HepG2 (cell line): ENCODE measurements around the gene GAS2L1. TPM values are rescaled to one million over a fixed set of nuclear protein-coding genes. Genes with fewer than 3 reads are reported as not detected.

Source experiments
- ATAC-seq: fragments of 200-7000 bp; cut with Tn5 transposase; 3 replicates; pipeline ENCODE4 v1.9.1; 2020; ENCODE audit warnings: mild to moderate bottlenecking, moderate library complexity
- BruUV-seq: library from RNA; stranded (reverse); fragments of 400-500 nt; replicated peaks from 2 replicates; lab custom pipeline; 2021; lab: Mats Ljungman, UMichigan
- CTCF ChIA-PET: fragments of 300-600 bp; formaldehyde crosslinking; extraction: SDS; loops from one replicate; lab custom pipeline; 2021; ENCODE audit warnings: low total read pairs, inconsistent platforms, low intra/inter-chr PET ratio; lab: Yijun Ruan, JAX
- POLR2A ChIA-PET: fragments of 350-600 bp; sonication (Branson Sonifier 250); formaldehyde crosslinking; loops from one replicate; lab custom pipeline; 2020; ENCODE audit warnings: antibody characterized with exemption, inconsistent platforms; lab: Yijun Ruan, JAX
- DNase-seq: peaks from one replicate; pipeline ENCODE4 v3.0.0-alpha.2; 2015; ENCODE audit warnings: low spot score
- FAIRE-seq: peaks from 3 replicates; lab custom pipeline; 2011; peaks lifted over from hg19 to GRCh38; lab: Jason Lieb, UNC
- H2AFZ ChIP-seq: one replicate; pipeline ENCODE4 v1.6.1; 2011; ENCODE audit warnings: low read length, inconsistent platforms
- H3K27ac ChIP-seq: fragments of 300-600 bp; 3 replicates; pipeline ENCODE4 v1.8.0; 2011; ENCODE audit warnings: mixed run types, mild to moderate bottlenecking, mixed read lengths, low read length, inconsistent platforms; ENCODE audit not compliant: insufficient read depth; ENCODE audit errors: extremely low read length
- H3K27me3 ChIP-seq, 2 experiments: fragments of 200-600 bp in 1 of 2; 2 replicates in 1 of 2; 3 replicates in 1 of 2; pipeline versions ENCODE4 v1.6.0 to v1.8.0; 2011; ENCODE audit warnings: low read length in 2 of 2, mild to moderate bottlenecking in 2 of 2, moderate library complexity in 2 of 2, inconsistent platforms in 1 of 2; ENCODE audit not compliant: insufficient read depth in 2 of 2, control insufficient read depth in 1 of 2
- H3K36me3 ChIP-seq, 2 experiments: fragments of 200-600 bp in 1 of 2; replicated peaks in 1 of 2; 2 replicates in 1 of 2; 3 replicates in 1 of 2; pipeline versions ENCODE4 v1.5.1 to v1.8.0; 2011; ENCODE audit warnings: low read length in 2 of 2, inconsistent platforms in 1 of 2; ENCODE audit not compliant: insufficient read depth in 2 of 2, control insufficient read depth in 1 of 2
- H3K4me1 ChIP-seq: 2 replicates; pipeline ENCODE4 v1.5.1; 2012; ENCODE audit warnings: low read length, inconsistent platforms; ENCODE audit not compliant: insufficient read depth
- H3K4me2 ChIP-seq: 2 replicates; pipeline ENCODE4 v1.6.0; 2011; ENCODE audit warnings: low read depth, low read length, inconsistent platforms
- H3K4me3 ChIP-seq, 3 experiments: fragments of 200-600 bp in 1 of 3; sonication (generic), shearing (Covaris generic) in 1 of 3; replicated peaks in 1 of 3; 2 replicates each; pipeline ENCODE4 v1.5.1; 2011 to 2016; ENCODE audit warnings: low read length in 3 of 3, inconsistent platforms in 2 of 3, low read depth in 2 of 3, mild to moderate bottlenecking in 2 of 3, control low read depth in 1 of 3, mixed read lengths in 1 of 3; ENCODE audit not compliant: insufficient read depth in 1 of 3
- H3K79me2 ChIP-seq: one replicate; pipeline ENCODE4 v1.6.1; 2011; ENCODE audit warnings: low read length, inconsistent platforms; ENCODE audit not compliant: insufficient read depth
- H3K9ac ChIP-seq: 2 replicates; pipeline ENCODE4 v1.6.0; 2011; ENCODE audit warnings: mild to moderate bottlenecking, low read depth, low read length, inconsistent platforms; ENCODE audit not compliant: insufficient read depth
- H3K9me3 ChIP-seq: 2 replicates; pipeline ENCODE4 v1.5.1; 2012; ENCODE audit warnings: mild to moderate bottlenecking, low read length
- H4K20me1 ChIP-seq: 2 replicates; pipeline ENCODE4 v1.6.0; 2011; ENCODE audit warnings: inconsistent platforms, mild to moderate bottlenecking, low read length, moderate library complexity; ENCODE audit not compliant: insufficient read depth
- PITX1 ChIP-seq: sonication (generic); formaldehyde crosslinking; IDR thresholded peaks from 2 replicates; pipeline ENCODE4 v1.5.1; 2020; ENCODE audit warnings: mild to moderate bottlenecking, missing genetic modification reagents
- WGBS: methylation state at CpG from one replicate; pipeline ENCODE4 v1.1.6; 2017; ENCODE audit warnings: low lambda C conversion rate; 5-methylcytosine and 5-hydroxymethylcytosine counted together
- in situ Hi-C: cut with HindIII; loops from 2 replicates; pipeline ENCODE4 v1.10.0; 2017; ENCODE audit warnings: low pct_unique_long_range_greater_than_20kb; ENCODE audit not compliant: extremely low pct_ligation_motif_present
- intact Hi-C: fragments of 100-400 bp; cut with micrococcal nuclease; formaldehyde crosslinking; loops from one replicate; pipeline ENCODE4 v1.10.0; 2022; ENCODE audit not compliant: unreplicated experiment
- polyA plus RNA-seq, 8 experiments: library from polyadenylated mRNA; depleted of rRNA in 3 of 8; stranded (reverse) in 7 of 8; unstranded in 1 of 8; fragments of >200 nt; fragmentation: Illumina TruSeq in 4 of 8; extraction: Trizol in 4 of 8; gene quantifications; 2 replicates each; pipeline versions ENCODE4 v1.2.1 to v1.2.3, GENCODE V29; 2011 to 2016; ENCODE audit warnings: low read depth in 4 of 8, missing spikeins in 1 of 8, mixed read lengths in 1 of 8; ENCODE audit not compliant: insufficient read depth in 1 of 8
- total RNA-seq, 5 experiments: library from RNA; depleted of rRNA; stranded (reverse); fragments of >200 nt; fragmentation: Illumina TruSeq; extraction: Trizol; gene quantifications; 2 replicates each; pipeline ENCODE4 v1.2.3, GENCODE V29; 2016; ENCODE audit warnings: low read depth in 1 of 5
- TF ChIP-seq, protein P1 (sequence below): sonication (generic); formaldehyde crosslinking; IDR thresholded peaks from 2 replicates; pipeline ENCODE4 v1.9.0; 2022; ENCODE audit warnings: low read depth, missing genetic modification reagents
- TF ChIP-seq, protein P2 (sequence below): sonication (generic); formaldehyde crosslinking; IDR thresholded peaks from one replicate; pipeline ENCODE4 v1.5.1; 2020; ENCODE audit warnings: mild to moderate bottlenecking, missing genetic modification reagents; ENCODE audit errors: not compliant biosample characterization
- TF ChIP-seq, protein P3 (sequence below): sonication (generic); formaldehyde crosslinking; IDR thresholded peaks from 2 replicates; pipeline ENCODE4 v1.4.0; 2020; ENCODE audit warnings: missing genetic modification reagents
- TF ChIP-seq, protein P4 (sequence below): sonication (generic); formaldehyde crosslinking; IDR thresholded peaks from 2 replicates; pipeline ENCODE4 v1.9.0; 2021; ENCODE audit warnings: missing genetic modification reagents, borderline replicate concordance

GAS2L1 gene
- total and polyA plus RNA-seq, 2 of the 13 experiments (the other 11 are each of a cell fraction or from before 2014, with no cell fraction given), result 1.8 to 3.3 TPM

DNA sequence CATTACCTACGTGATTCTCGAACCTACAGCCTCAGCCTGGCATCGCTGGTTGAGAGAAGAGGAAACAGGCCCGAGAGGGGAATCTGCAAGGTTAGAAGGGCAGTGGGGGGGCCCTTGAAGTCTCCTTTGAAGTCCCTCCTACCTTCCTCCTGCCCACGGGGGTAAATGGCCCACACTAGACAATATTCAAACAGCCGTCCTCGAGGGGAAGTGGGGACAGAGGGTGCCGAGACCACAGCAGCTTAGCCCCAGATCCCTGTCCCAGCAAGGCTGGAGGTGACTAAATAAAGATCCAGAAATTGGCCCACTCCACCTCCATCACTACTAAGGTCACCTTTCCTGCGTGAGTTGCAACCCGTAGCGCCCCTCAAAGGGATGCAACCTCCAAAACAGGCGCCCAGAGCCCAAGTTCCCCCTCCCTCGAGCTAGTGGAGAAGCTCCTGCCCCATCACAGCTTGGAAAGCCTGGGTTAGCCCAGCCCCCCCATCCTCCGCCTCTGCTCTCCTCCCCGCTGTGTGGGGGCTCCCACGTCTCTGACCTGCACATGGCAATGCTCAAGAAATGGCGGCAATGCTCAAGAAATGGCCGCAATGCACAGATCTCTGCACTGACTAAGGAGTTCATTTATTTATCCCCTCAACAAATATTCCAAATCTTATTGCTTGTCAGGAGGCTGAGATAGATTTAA lies 9.8 kb downstream of the GAS2L1 start:
- H3K9ac ChIP-seq, result no peak overlapping the region
- ATAC-seq (no peak), FAIRE-seq (no peak), DNase-seq (no peak)
- H3K79me2 ChIP-seq, result no peaks in the 10 kb centered on the region
- no peaks in the 10 kb centered on the region for H3K9me3 ChIP-seq
- H4K20me1 ChIP-seq, result no peaks in the 10 kb centered on the region; the same call in 1 of the 2 replicates
- H3K36me3 ChIP-seq, result no peaks in the 10 kb centered on the region
- H3K4me1 ChIP-seq, result peaks cover 20% of the 10 kb centered on the region
- intact Hi-C loops (no loop called here), in situ Hi-C loops (no loop called here)
- ChIA-PET POLR2A (interaction anchor here (0.6 kb wide), 1 partner anchor 873 kb away, joined by 3 read pairs; no protein-coding TSS in a partner anchor), CTCF (no interaction called here)
- H3K4me3 ChIP-seq, result no peak overlapping the region
- no peak overlapping the region for H2AFZ ChIP-seq
- BruUV-seq, result no TSS peak
- no peak overlapping the region for H3K4me2 ChIP-seq
- H3K27ac ChIP-seq, result no peak overlapping the region
- WGBS, result 44% methylated on average over 15 of the region's 18 CpGs
- H3K27me3 ChIP-seq, result peaks cover 7 to 41% of the 10 kb centered on the region in 2 experiments
- TF ChIP-seq, protein P1, sequence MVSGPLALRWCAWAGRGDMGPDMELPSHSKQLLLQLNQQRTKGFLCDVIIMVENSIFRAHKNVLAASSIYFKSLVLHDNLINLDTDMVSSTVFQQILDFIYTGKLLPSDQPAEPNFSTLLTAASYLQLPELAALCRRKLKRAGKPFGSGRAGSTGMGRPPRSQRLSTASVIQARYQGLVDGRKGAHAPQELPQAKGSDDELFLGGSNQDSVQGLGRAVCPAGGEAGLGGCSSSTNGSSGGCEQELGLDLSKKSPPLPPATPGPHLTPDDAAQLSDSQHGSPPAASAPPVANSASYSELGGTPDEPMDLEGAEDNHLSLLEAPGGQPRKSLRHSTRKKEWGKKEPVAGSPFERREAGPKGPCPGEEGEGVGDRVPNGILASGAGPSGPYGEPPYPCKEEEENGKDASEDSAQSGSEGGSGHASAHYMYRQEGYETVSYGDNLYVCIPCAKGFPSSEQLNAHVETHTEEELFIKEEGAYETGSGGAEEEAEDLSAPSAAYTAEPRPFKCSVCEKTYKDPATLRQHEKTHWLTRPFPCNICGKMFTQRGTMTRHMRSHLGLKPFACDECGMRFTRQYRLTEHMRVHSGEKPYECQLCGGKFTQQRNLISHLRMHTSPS (CRISPR knock-in tag), result no peak
- no peak for TF ChIP-seq PITX1 (CRISPR knock-in tag)
- TF ChIP-seq, protein P2, sequence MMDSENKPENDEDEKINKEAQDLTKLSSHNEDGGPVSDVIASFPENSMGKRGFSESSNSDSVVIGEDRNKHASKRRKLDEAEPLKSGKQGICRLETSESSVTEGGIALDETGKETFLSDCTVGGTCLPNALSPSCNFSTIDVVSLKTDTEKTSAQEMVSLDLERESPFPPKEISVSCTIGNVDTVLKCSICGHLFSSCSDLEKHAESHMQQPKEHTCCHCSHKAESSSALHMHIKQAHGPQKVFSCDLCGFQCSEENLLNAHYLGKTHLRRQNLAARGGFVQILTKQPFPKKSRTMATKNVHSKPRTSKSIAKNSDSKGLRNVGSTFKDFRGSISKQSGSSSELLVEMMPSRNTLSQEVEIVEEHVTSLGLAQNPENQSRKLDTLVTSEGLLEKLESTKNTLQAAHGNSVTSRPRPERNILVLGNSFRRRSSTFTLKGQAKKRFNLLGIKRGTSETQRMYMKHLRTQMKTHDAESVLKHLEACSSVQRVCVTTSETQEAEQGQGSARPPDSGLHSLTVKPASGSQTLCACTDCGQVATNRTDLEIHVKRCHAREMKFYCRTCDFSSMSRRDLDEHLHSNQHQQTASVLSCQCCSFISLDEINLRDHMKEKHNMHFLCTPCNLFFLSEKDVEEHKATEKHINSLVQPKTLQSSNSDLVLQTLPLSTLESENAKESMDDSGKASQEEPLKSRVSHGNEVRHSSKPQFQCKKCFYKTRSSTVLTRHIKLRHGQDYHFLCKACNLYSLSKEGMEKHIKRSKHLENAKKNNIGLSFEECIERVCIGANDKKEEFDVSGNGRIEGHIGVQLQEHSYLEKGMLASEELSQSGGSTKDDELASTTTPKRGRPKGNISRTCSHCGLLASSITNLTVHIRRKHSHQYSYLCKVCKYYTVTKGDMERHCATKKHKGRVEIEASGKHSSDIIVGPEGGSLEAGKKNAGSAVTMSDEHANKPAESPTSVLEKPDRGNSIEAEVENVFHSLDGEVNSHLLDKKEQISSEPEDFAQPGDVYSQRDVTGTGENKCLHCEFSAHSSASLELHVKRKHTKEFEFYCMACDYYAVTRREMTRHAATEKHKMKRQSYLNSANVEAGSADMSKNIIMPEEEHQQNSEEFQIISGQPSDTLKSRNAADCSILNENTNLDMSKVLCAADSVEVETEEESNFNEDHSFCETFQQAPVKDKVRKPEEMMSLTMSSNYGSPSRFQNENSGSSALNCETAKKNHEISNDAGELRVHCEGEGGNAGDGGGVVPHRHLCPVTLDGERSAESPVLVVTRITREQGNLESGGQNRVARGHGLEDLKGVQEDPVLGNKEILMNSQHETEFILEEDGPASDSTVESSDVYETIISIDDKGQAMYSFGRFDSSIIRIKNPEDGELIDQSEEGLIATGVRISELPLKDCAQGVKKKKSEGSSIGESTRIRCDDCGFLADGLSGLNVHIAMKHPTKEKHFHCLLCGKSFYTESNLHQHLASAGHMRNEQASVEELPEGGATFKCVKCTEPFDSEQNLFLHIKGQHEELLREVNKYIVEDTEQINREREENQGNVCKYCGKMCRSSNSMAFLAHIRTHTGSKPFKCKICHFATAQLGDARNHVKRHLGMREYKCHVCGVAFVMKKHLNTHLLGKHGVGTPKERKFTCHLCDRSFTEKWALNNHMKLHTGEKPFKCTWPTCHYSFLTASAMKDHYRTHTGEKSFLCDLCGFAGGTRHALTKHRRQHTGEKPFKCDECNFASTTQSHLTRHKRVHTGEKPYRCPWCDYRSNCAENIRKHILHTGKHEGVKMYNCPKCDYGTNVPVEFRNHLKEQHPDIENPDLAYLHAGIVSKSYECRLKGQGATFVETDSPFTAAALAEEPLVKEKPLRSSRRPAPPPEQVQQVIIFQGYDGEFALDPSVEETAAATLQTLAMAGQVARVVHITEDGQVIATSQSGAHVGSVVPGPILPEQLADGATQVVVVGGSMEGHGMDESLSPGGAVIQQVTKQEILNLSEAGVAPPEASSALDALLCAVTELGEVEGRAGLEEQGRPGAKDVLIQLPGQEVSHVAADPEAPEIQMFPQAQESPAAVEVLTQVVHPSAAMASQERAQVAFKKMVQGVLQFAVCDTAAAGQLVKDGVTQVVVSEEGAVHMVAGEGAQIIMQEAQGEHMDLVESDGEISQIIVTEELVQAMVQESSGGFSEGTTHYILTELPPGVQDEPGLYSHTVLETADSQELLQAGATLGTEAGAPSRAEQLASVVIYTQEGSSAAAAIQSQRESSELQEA (CRISPR knock-in tag), result no peak
- TF ChIP-seq, protein P3, sequence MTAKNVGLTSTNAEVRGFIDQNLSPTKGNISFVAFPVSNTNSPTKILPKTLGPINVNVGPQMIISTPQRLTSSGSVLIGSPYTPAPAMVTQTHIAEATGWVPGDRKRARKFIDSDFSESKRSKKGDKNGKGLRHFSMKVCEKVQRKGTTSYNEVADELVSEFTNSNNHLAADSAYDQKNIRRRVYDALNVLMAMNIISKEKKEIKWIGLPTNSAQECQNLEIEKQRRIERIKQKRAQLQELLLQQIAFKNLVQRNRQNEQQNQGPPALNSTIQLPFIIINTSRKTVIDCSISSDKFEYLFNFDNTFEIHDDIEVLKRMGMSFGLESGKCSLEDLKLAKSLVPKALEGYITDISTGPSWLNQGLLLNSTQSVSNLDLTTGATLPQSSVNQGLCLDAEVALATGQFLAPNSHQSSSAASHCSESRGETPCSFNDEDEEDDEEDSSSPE, result no peak
- TF ChIP-seq, protein P4, sequence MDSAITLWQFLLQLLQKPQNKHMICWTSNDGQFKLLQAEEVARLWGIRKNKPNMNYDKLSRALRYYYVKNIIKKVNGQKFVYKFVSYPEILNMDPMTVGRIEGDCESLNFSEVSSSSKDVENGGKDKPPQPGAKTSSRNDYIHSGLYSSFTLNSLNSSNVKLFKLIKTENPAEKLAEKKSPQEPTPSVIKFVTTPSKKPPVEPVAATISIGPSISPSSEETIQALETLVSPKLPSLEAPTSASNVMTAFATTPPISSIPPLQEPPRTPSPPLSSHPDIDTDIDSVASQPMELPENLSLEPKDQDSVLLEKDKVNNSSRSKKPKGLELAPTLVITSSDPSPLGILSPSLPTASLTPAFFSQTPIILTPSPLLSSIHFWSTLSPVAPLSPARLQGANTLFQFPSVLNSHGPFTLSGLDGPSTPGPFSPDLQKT (CRISPR knock-in tag), result no peak
